Endothelial cell (in vitro differentiated cells): ENCODE data around the gene SMLR1. TPM values are rescaled to one million over a fixed set of nuclear protein-coding genes. Genes with fewer than 3 reads are reported as not detected.
A peak's percentile ranks its signal among the peaks of the same experiment; 100 is the strongest.

Experiments
- DNase-seq: peaks from one replicate; pipeline ENCODE4 v3.0.0; 2021; ENCODE audit warnings: low spot score
- H3K27ac Mint-ChIP-seq: one replicate; pipeline ENCODE4 v1.8.0; 2021; ENCODE audit warnings: mixed read lengths, inconsistent platforms; ENCODE audit not compliant: unreplicated experiment
- H3K27me3 Mint-ChIP-seq: one replicate; pipeline ENCODE4 v1.8.0; 2021; ENCODE audit warnings: mild to moderate bottlenecking, moderate library complexity, mixed read lengths, inconsistent platforms; ENCODE audit not compliant: unreplicated experiment
- H3K36me3 Mint-ChIP-seq: one replicate; pipeline ENCODE4 v1.8.0; 2021; ENCODE audit warnings: mild to moderate bottlenecking, low read depth, mixed read lengths, inconsistent platforms; ENCODE audit not compliant: unreplicated experiment
- H3K4me1 Mint-ChIP-seq: one replicate; pipeline ENCODE4 v1.8.0; 2021; ENCODE audit warnings: mild to moderate bottlenecking, mixed read lengths, inconsistent platforms; ENCODE audit not compliant: unreplicated experiment
- H3K4me3 Mint-ChIP-seq: one replicate; pipeline ENCODE4 v1.8.0; 2021; ENCODE audit warnings: mild to moderate bottlenecking, mixed read lengths, inconsistent platforms; ENCODE audit not compliant: unreplicated experiment
- H3K9me3 Mint-ChIP-seq: one replicate; pipeline ENCODE4 v1.8.0; 2021; ENCODE audit warnings: mixed read lengths, inconsistent platforms; ENCODE audit not compliant: unreplicated experiment
- total RNA-seq: library from RNA; stranded (reverse); fragmentation: NEBNext Ultra II Directional; extraction: Animal tissue kit (Norgen Biotek cat#: 25700); gene quantifications from one replicate; pipeline ENCODE4 v1.2.1, GENCODE V29; 2021; ENCODE audit not compliant: unreplicated experiment
- TF ChIP-seq, protein P1 (sequence below): fragments of 200-600 bp; sonication (generic); IDR thresholded peaks from one replicate; pipeline ENCODE4 v1.5.0; 2021; ENCODE audit warnings: antibody characterized with exemption; ENCODE audit not compliant: unreplicated experiment

Gene SMLR1
- total RNA-seq, 1 donor from 2014 or later: not detected

DNA sequence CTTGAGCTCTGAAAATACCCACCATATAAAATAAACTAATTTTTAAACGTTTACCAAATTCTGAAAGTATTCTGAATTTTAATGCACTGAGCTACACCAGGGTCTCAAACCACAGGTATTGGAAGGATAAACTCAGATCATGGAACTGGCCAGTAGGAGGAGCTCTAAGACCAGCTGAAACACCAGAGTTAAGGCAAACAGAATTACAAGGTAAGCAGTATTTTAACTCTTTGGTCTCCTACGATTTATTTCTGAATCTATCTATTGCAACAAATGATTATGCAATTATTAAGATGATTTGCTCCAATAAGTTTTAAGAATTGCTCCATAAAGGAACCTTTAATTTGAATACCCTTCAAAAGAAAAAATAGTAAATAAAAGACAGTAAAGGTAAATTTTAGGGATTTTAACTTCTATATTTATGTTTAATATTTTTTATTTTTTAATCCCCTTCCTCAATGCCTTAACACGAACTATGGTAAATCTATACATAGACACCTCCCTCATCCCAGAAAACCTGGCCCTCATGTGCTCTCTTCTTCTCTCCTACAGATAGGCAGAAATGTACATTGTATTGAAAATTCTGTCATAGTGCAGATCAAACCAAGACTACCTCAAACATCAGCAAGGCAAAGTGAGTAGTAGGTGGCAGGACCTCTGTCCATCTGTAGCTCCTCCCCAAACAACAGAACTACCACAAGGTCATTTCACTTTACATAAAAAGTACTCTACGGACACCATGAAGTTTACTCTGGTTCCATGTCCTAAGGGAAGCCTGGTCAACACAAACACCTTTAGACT, 58.4 kb downstream of the SMLR1 start:
- Mint-ChIP-seq H3K36me3 (peaks cover 11% of the 10 kb centered on the region), H3K4me3 (no peak overlapping the region), H3K27ac (no peak overlapping the region), H3K9me3 (no peaks in the 10 kb centered on the region), H3K4me1 (peaks cover 23% of the 10 kb centered on the region), H3K27me3 (peaks cover 4% of the 10 kb centered on the region)
- DNase-seq: peak; percentile 79
- TF ChIP-seq, protein P1, sequence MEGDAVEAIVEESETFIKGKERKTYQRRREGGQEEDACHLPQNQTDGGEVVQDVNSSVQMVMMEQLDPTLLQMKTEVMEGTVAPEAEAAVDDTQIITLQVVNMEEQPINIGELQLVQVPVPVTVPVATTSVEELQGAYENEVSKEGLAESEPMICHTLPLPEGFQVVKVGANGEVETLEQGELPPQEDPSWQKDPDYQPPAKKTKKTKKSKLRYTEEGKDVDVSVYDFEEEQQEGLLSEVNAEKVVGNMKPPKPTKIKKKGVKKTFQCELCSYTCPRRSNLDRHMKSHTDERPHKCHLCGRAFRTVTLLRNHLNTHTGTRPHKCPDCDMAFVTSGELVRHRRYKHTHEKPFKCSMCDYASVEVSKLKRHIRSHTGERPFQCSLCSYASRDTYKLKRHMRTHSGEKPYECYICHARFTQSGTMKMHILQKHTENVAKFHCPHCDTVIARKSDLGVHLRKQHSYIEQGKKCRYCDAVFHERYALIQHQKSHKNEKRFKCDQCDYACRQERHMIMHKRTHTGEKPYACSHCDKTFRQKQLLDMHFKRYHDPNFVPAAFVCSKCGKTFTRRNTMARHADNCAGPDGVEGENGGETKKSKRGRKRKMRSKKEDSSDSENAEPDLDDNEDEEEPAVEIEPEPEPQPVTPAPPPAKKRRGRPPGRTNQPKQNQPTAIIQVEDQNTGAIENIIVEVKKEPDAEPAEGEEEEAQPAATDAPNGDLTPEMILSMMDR: peak; percentile 85

Other genes with a start within 250 kb of the SMLR1 start
- 314 TPM for gene EPB41L2, start 235.8 kb downstream of the SMLR1 start, total RNA-seq